Mammary epithelial cell (primary cell): ENCODE measurements around the gene FGF14.

Experiments
- CTCF ChIP-seq, 2 donors: IDR thresholded peaks in 1 of 2; conservative IDR thresholded peaks in 1 of 2; 2 replicates each; pipeline ENCODE4 v1.5.1; 2011 to 2012; ENCODE audit warnings: inconsistent platforms in 2 of 2, low read length in 2 of 2, mild to moderate bottlenecking in 2 of 2, control low read depth in 1 of 2, low read depth in 1 of 2; ENCODE audit not compliant: insufficient read depth in 1 of 2; ENCODE audit errors: extremely low read depth in 1 of 2
- EZH2 ChIP-seq: IDR thresholded peaks from 2 replicates; pipeline ENCODE4 v1.6.1; 2012; ENCODE audit warnings: low read length, inconsistent platforms, borderline replicate concordance

- TF ChIP-seq CTCF (conservative IDR thresholded peaks at IDR 0.05 in 1 of 2, IDR thresholded peaks at IDR 0.05 in 1 of 2; ENCODE audit: extremely low read depth in 1 of 2, insufficient read depth in 1 of 2, low read depth in 1 of 2, low read length in 2 of 2) = no peak
- no peak for TF ChIP-seq EZH2
These were observed 128.7 kb downstream of the FGF14 start for GRCh38 chr13:102273111-102273510.
